HL-60/S4 treated with retinoic acid at 250 ng/mL for 4 days and 3 days (cell line): ENCODE results near the gene PDE6D.

ENCODE experiments used
- in situ Hi-C: fragments of 300-500 bp; cut with MboI; formaldehyde crosslinking; loops from 2 replicates; pipeline ENCODE4 v1.7.0; 2022; ENCODE audit warnings: low sequenced_read_pairs

The PDE6D gene

GRCh38 chr2:231684314-231685223, 96.5 kb downstream of the PDE6D start:
- in situ Hi-C loops = no loop called here

GRCh38 chr2:231683292-231684235, 97.5 kb downstream of the PDE6D start:
- in situ Hi-C loops = no loop called here

GRCh38 chr2:231682603-231683291, 98.3 kb downstream of the PDE6D start:
- in situ Hi-C loops = no loop called here
